Natural killer cell (primary cell): ENCODE measurements around the gene TMED5. TPM values are rescaled to one million over a fixed set of nuclear protein-coding genes. Genes with fewer than 3 reads are reported as not detected.
"Not testable (repeated sequence)": the region's sequence is repeated elsewhere in the genome, so short reads cannot be mapped to it uniquely, and the experiment has no call there.

Experiments used
- ATAC-seq, 3 donors: fragments of 150-1000 bp in 2 of 3; fragments of 200-7000 bp in 1 of 3; cut with Tn5 transposase; 1 replicate in 1 of 3; 2 replicates in 2 of 3; pipeline ENCODE4 v1.10.0; 2021; ENCODE audit warnings: mild to moderate bottlenecking in 2 of 3, moderate library complexity in 2 of 3
- DNase-seq, 2 donors: peaks; one replicate each; pipeline versions ENCODE4 v3.0.0 to v3.0.0-alpha.2; 2013 to 2021; ENCODE audit warnings: mixed read lengths in 1 of 2
- H3K27ac ChIP-seq: one replicate; pipeline ENCODE4 v1.5.1; 2013; ENCODE audit warnings: mild to moderate bottlenecking, low read length
- H3K27me3 ChIP-seq: one replicate; pipeline ENCODE4 v1.6.1; 2013; ENCODE audit warnings: low read length; ENCODE audit not compliant: control insufficient read depth, insufficient read depth
- H3K36me3 ChIP-seq: one replicate; pipeline ENCODE4 v1.6.1; 2013; ENCODE audit warnings: low read length; ENCODE audit not compliant: control insufficient read depth, insufficient read depth
- H3K4me1 ChIP-seq: one replicate; pipeline ENCODE4 v1.6.1; 2013; ENCODE audit warnings: low read length; ENCODE audit not compliant: control insufficient read depth, insufficient read depth
- H3K4me3 ChIP-seq: one replicate; pipeline ENCODE4 v1.5.1; 2013; ENCODE audit warnings: low read length
- H3K9me3 ChIP-seq: one replicate; pipeline ENCODE4 v1.6.1; 2013; ENCODE audit warnings: low read length; ENCODE audit not compliant: control insufficient read depth, insufficient read depth
- H3K27ac Mint-ChIP-seq, 2 donors: one replicate each; pipeline ENCODE4 v1.8.0; 2022; ENCODE audit warnings: mild to moderate bottlenecking in 2 of 2, mixed read lengths in 2 of 2, moderate library complexity in 1 of 2
- H3K27me3 Mint-ChIP-seq, 2 donors: one replicate each; pipeline ENCODE4 v1.8.0; 2022; ENCODE audit warnings: low read depth in 2 of 2, mixed read lengths in 2 of 2
- H3K36me3 Mint-ChIP-seq: one replicate; pipeline ENCODE4 v1.8.0; 2022; ENCODE audit warnings: mixed read lengths
- H3K4me1 Mint-ChIP-seq, 2 donors: one replicate each; pipeline ENCODE4 v1.8.0; 2022; ENCODE audit warnings: mixed read lengths in 2 of 2
- H3K4me3 Mint-ChIP-seq: one replicate; pipeline ENCODE4 v1.8.0; 2022; ENCODE audit warnings: mild to moderate bottlenecking, moderate library complexity, mixed read lengths
- H3K9me3 Mint-ChIP-seq, 2 donors: one replicate each; pipeline ENCODE4 v1.8.0; 2022; ENCODE audit warnings: mixed read lengths in 2 of 2
- CTCF ChIP-seq: fragments of 200-600 bp; IDR thresholded peaks from one replicate; pipeline ENCODE4 v1.8.0; 2022; ENCODE audit warnings: antibody characterized with exemption
- whole genome bisulfite sequencing: methylation state at CpG from one replicate; pipeline ENCODE4 v1.1.7; 2013; ENCODE audit warnings: missing lambda C conversion rate; ENCODE audit not compliant: insufficient coverage; 5-methylcytosine and 5-hydroxymethylcytosine counted together
- intact Hi-C: fragments of 100-400 bp; cut with micrococcal nuclease; formaldehyde crosslinking; loops from one replicate; pipeline ENCODE4 v1.14.2; 2022
- total RNA-seq, 4 donors: library from RNA; stranded (reverse); fragments of 120-200 nt in 1 of 4; gene quantifications; one replicate each; pipeline versions ENCODE4 v1.2.3 to v1.2.4, GENCODE V29; 2013 to 2022

The TMED5 gene
- total RNA-seq, result 10 to 100 TPM; 64.6 to 73.5 (median 67.0) TPM
- total RNA-seq (2013), result 64.1 TPM

GRCh38 chr1:93179886-93180722 is at the start of gene TMED5:
Gene TMED5 (minus strand): TSS chr1:93180413. CDS start chr1:93180242, 171 bp downstream.
- H3K27ac ChIP-seq, result peak within 1 kb of the TSS; percentile 97
- H3K4me3 Mint-ChIP-seq, result peak within 1 kb of the TSS; percentile 89
- peak; percentile 78 to 93 (median 86) for ATAC-seq
- intact Hi-C loops, result loop anchor here (1.0 to 2.0 kb wide), 4 partner anchors 101 to 349 kb away; partner anchors contain the start of genes DIPK1A and MTF2
- peaks cover 26% of the 10 kb centered on the region for H3K4me1 ChIP-seq
- peak within 1 kb of the TSS; percentile 95 for H3K27ac Mint-ChIP-seq
- no peaks in the 10 kb centered on the region for H3K9me3 Mint-ChIP-seq
- peak within 1 kb of the TSS; percentile 93 for H3K4me3 ChIP-seq
- TF ChIP-seq CTCF, result peak; percentile 11
- no peaks in the 10 kb centered on the region for H3K27me3 ChIP-seq
- H3K9me3 ChIP-seq, result no peaks in the 10 kb centered on the region
- H3K27me3 Mint-ChIP-seq, result no peaks in the 10 kb centered on the region
- H3K36me3 Mint-ChIP-seq, result no peaks in the 10 kb centered on the region
- peak; percentile 93 to 97 for DNase-seq
- peaks cover 35 to 54% of the 10 kb centered on the region in 2 donors for H3K4me1 Mint-ChIP-seq
- H3K36me3 ChIP-seq, result peaks cover 10% of the 10 kb centered on the region
- WGBS, result under 1% methylated on average over 78 of the region's 78 CpGs

- H3K9me3 ChIP-seq, result no peaks in the 10 kb centered on the region
- Mint-ChIP-seq H3K4me1 (peaks cover 6 to 14% of the 10 kb centered on the region in 2 donors), H3K27me3 (no peaks in the 10 kb centered on the region), H3K27ac (no peak overlapping the region), H3K9me3 (no peaks in the 10 kb centered on the region), H3K36me3 (peaks cover 6% of the 10 kb centered on the region), H3K4me3 (no peak overlapping the region)
- no peaks in the 10 kb centered on the region for H3K4me1 ChIP-seq
- no peaks in the 10 kb centered on the region for H3K27me3 ChIP-seq
- intact Hi-C loops, result no loop called here
- ATAC-seq, result no peak
- no peak overlapping the region for H3K4me3 ChIP-seq
- TF ChIP-seq CTCF, result no peak
- WGBS, result 100% methylated on average over 2 of the region's 2 CpGs
- peaks cover 5% of the 10 kb centered on the region for H3K36me3 ChIP-seq
- no peak overlapping the region for H3K27ac ChIP-seq
- no peak for DNase-seq
Observed at GRCh38 chr1:93223023-93223675, 42.9 kb upstream of the TMED5 start.

- H3K27ac ChIP-seq, result no peak overlapping the region
- peaks cover 5% of the 10 kb centered on the region for H3K36me3 ChIP-seq
- H3K4me3 Mint-ChIP-seq, result no peak overlapping the region
- no peaks in the 10 kb centered on the region for H3K4me1 ChIP-seq
- H3K4me1 Mint-ChIP-seq, result peaks cover 6 to 14% of the 10 kb centered on the region in 2 donors
- H3K27ac Mint-ChIP-seq, result no peak overlapping the region
- 95% methylated on average over 2 of the region's 3 CpGs for WGBS
- no peaks in the 10 kb centered on the region for H3K9me3 Mint-ChIP-seq
- H3K27me3 ChIP-seq, result no peaks in the 10 kb centered on the region
- H3K4me3 ChIP-seq, result no peak overlapping the region
- intact Hi-C loops, result no loop called here
- no peaks in the 10 kb centered on the region for H3K27me3 Mint-ChIP-seq
- peaks cover 6% of the 10 kb centered on the region for H3K36me3 Mint-ChIP-seq
- ATAC-seq (no peak), DNase-seq (no peak)
- no peak for TF ChIP-seq CTCF
- no peaks in the 10 kb centered on the region for H3K9me3 ChIP-seq
Observed at GRCh38 chr1:93221913-93222312, 41.7 kb upstream of the TMED5 start.

- H3K4me1 ChIP-seq, H3K36me3 ChIP-seq, H3K27me3 Mint-ChIP-seq, ATAC-seq, H3K4me3 Mint-ChIP-seq, H3K36me3 Mint-ChIP-seq, H3K9me3 Mint-ChIP-seq, H3K4me3 ChIP-seq, H3K27ac ChIP-seq, intact Hi-C loops, H3K9me3 ChIP-seq, H3K27ac Mint-ChIP-seq, H3K27me3 ChIP-seq, DNase-seq: not testable (repeated sequence)
- WGBS, result 100% methylated on average over 4 of the region's 5 CpGs
- peaks cover 6 to 14% of the 10 kb centered on the region in 2 donors for H3K4me1 Mint-ChIP-seq
Observed at GRCh38 chr1:93220716-93221115, 40.5 kb upstream of the TMED5 start.
